ENCODE data around the gene CD46. TPM values are rescaled to one million over a fixed set of nuclear protein-coding genes. Genes with fewer than 3 reads are reported as not detected.
A peak's percentile ranks its signal among the peaks of the same experiment; 100 is the strongest.

CD46 gene
- total and polyA plus RNA-seq, 9 donors: 78.8 to 165 (median 121) TPM

GRCh38 chr1:207835958-207836357, 84.1 kb downstream of the CD46 start:
- intact Hi-C loops (cut with DNase I): no loop called here
- no peak for TF ChIP-seq POLR2A (IDR thresholded peaks at IDR 0.05)
- no peak for TF ChIP-seq EP300 (IDR thresholded peaks at IDR 0.05)
- TF ChIP-seq CTCF (IDR thresholded peaks at IDR 0.05): no peak
- 92 to 97% (median 96%) methylated on average over 6 of the region's 6 CpGs for WGBS, 3 donors

GRCh38 chr1:207836591-207837347, 84.9 kb downstream of the CD46 start:
- Histone ChIP-seq H3K9me3 (no peaks in the 10 kb centered on the region), H3K27me3 (no peaks in the 10 kb centered on the region), H3K27ac (peak overlapping the region in 1 of 2 donors; percentile 12), H3K4me3 (no peak overlapping the region), H3K4me1 (ENCODE audit: insufficient read depth) (peaks cover 29% of the 10 kb centered on the region), H3K36me3 (no peaks in the 10 kb centered on the region)
- TF ChIP-seq POLR2A (IDR thresholded peaks at IDR 0.05) (no peak), CTCF (IDR thresholded peaks at IDR 0.05) (no peak), EP300 (IDR thresholded peaks at IDR 0.05) (no peak)
- intact Hi-C loops (cut with DNase I): no loop called here
- WGBS, 3 donors: 51 to 63% (median 58%) methylated on average over 15 of the region's 15 CpGs
- peak in 1 of 5 donors; percentile 54 for DNase-seq

More at GRCh38 chr1:207835958-207836357, 84.1 kb downstream of the CD46 start:
- no peaks in the 10 kb centered on the region for H3K36me3 ChIP-seq
- H3K27me3 ChIP-seq: no peaks in the 10 kb centered on the region
- no peak overlapping the region for H3K27ac ChIP-seq
- peaks cover 27% of the 10 kb centered on the region for H3K4me1 ChIP-seq (ENCODE audit: insufficient read depth)
- DNase-seq: peak in 1 of 5 donors; percentile 10
- H3K9me3 ChIP-seq: no peaks in the 10 kb centered on the region
- H3K4me3 ChIP-seq: no peak overlapping the region

GRCh38 chr1:207837673-207838072, 85.8 kb downstream of the CD46 start:
- no peaks in the 10 kb centered on the region for H3K27me3 ChIP-seq
- peak overlapping the region in 1 of 2 donors; percentile 44 for H3K27ac ChIP-seq
- no peak for TF ChIP-seq CTCF (IDR thresholded peaks at IDR 0.05)
- no peak for TF ChIP-seq EP300 (IDR thresholded peaks at IDR 0.05)
- no peak for TF ChIP-seq POLR2A (IDR thresholded peaks at IDR 0.05)
- DNase-seq: no peak
- WGBS, 3 donors: 70 to 82% (median 76%) methylated on average over 4 of the region's 4 CpGs
- H3K4me3 ChIP-seq: no peak overlapping the region
- intact Hi-C loops (cut with DNase I): no loop called here
- H3K4me1 ChIP-seq (ENCODE audit: insufficient read depth): peaks cover 33% of the 10 kb centered on the region
- no peaks in the 10 kb centered on the region for H3K36me3 ChIP-seq
- H3K9me3 ChIP-seq: no peaks in the 10 kb centered on the region

GRCh38 chr1:207838156-207839082, 86.6 kb downstream of the CD46 start:
- H3K4me1 ChIP-seq (ENCODE audit: insufficient read depth): peaks cover 33% of the 10 kb centered on the region
- 13 to 23% (median 17%) methylated on average over 15 of the region's 15 CpGs for WGBS, 3 donors

More at GRCh38 chr1:207838156-207839082, 86.6 kb downstream of the CD46 start:
- intact Hi-C loops (cut with DNase I): no loop called here
- Histone ChIP-seq H3K27me3 (no peaks in the 10 kb centered on the region), H3K36me3 (no peaks in the 10 kb centered on the region), H3K4me3 (no peak overlapping the region), H3K27ac (peak overlapping the region; percentile 9 to 44), H3K9me3 (no peaks in the 10 kb centered on the region)
- peak; percentile 71 to 85 (median 80) for DNase-seq
- TF ChIP-seq EP300 (IDR thresholded peaks at IDR 0.05) (no peak), POLR2A (IDR thresholded peaks at IDR 0.05) (no peak)

Data from ovary (tissue), 9 donors.